Ishikawa (cell line): ENCODE measurements around the gene DHX30.

ENCODE experiments used
- CEBPB ChIP-seq: IDR thresholded peaks from 2 replicates; pipeline ENCODE4 v1.6.1; 2012
- EP300 ChIP-seq: IDR thresholded peaks from 2 replicates; pipeline ENCODE4 v1.6.1; 2012; ENCODE audit warnings: borderline replicate concordance
- RAD21 ChIP-seq: IDR thresholded peaks from 2 replicates; pipeline ENCODE4 v1.6.1; 2012; ENCODE audit warnings: low read depth
- YY1 ChIP-seq: IDR thresholded peaks from 2 replicates; pipeline ENCODE4 v1.6.1; 2012; ENCODE audit warnings: low read depth
- TF ChIP-seq, protein P1 (sequence below): IDR thresholded peaks from 2 replicates; pipeline ENCODE4 v1.6.1; 2012
- TF ChIP-seq, protein P2 (sequence below): IDR thresholded peaks from 2 replicates; pipeline ENCODE4 v1.6.1; 2012

DNA sequence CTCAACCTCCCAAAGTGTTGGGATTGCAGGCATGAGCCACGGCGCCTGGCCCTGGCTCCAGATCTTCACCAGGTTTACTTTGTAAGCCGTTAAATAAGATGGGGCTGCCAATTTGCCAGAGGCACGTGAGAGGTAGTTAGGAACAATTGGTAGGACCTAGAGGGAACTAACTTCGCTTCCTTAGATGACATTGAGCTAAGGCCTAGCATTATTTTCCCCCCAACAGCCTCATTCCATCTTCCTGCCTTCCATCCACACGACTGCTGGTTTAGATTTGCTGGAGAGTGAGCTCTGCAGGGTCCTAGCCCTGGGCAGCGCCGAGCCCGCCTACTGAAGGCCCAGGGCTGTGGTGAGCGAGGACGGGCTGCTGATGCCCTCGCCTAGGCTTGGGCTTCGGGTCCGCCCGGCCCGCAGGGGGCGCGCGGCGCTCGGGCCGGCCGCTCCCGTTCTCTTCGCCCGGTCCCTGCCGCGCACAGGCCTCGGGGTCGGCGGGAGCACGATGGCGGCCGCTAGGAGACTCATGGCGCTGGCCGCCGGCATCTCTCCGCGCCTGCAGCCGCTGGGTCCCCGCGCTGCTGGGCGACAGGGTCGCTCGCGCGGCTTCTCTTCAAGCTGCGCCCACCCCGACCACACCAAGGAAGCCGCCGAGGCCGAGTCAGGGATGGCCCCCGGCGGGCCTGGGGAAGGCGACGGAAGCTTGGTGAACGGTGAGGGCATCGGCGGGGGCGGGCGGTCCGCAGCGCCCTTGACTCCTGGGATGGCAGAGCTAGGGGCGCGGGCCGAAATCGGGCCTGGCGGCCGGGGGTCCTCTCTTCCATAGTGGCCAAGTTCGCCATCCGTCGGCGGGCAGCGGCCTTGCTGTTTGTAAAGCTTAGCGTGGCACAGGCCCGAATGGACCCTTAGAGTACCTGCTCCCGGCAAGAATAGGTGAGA is 21.9 kb downstream of the DHX30 start:
- peak; percentile 28; the same call in 1 of the 2 replicates for TF ChIP-seq RAD21
- peak; percentile 39; the same call in 1 of the 2 replicates for TF ChIP-seq CEBPB
- TF ChIP-seq YY1 = peak; percentile 94
- peak; percentile 17; the same call in 1 of the 2 replicates for TF ChIP-seq EP300
- TF ChIP-seq, protein P1, sequence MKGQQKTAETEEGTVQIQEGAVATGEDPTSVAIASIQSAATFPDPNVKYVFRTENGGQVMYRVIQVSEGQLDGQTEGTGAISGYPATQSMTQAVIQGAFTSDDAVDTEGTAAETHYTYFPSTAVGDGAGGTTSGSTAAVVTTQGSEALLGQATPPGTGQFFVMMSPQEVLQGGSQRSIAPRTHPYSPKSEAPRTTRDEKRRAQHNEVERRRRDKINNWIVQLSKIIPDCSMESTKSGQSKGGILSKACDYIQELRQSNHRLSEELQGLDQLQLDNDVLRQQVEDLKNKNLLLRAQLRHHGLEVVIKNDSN = peak; percentile 6; the same call in 1 of the 2 replicates
- TF ChIP-seq, protein P2, sequence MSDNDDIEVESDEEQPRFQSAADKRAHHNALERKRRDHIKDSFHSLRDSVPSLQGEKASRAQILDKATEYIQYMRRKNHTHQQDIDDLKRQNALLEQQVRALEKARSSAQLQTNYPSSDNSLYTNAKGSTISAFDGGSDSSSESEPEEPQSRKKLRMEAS = peak; percentile 71; the same call in 1 of the 2 replicates
